HPDE6-E6E7 (cell line): Measurements from ENCODE around the gene NAGPA.

ENCODE experiments used
- DNase-seq: peaks from one replicate; pipeline ENCODE4 v3.0.0; 2011; ENCODE audit warnings: missing footprints; ENCODE audit errors: extremely low spot score

Gene NAGPA

GRCh38 chr16:5003211-5003610, 30.5 kb downstream of the NAGPA start:
- no peak for DNase-seq

- DNase-seq, result no peak
Measured at GRCh38 chr16:5002699-5003143, 31.0 kb downstream of the NAGPA start.

GRCh38 chr16:5001986-5002385, 31.7 kb downstream of the NAGPA start:
- DNase-seq, result no peak

- no peak for DNase-seq
Measured at GRCh38 chr16:5001571-5001970, 32.2 kb downstream of the NAGPA start.

GRCh38 chr16:5000573-5001001, 33.1 kb downstream of the NAGPA start:
- no peak for DNase-seq

GRCh38 chr16:4994719-4995434, 38.9 kb downstream of the NAGPA start:
- no peak for DNase-seq

- no peak for DNase-seq
Measured at GRCh38 chr16:4991754-4992153, 42.0 kb downstream of the NAGPA start.

GRCh38 chr16:4990415-4990814, 43.3 kb downstream of the NAGPA start:
- no peak for DNase-seq

GRCh38 chr16:4989391-4990006, 44.2 kb downstream of the NAGPA start:
- no peak for DNase-seq

- DNase-seq, result no peak
Measured at GRCh38 chr16:4988647-4989046, 45.1 kb downstream of the NAGPA start.

- DNase-seq, result no peak
Measured at GRCh38 chr16:4987580-4988374, 46.0 kb downstream of the NAGPA start.

- DNase-seq, result no peak
Measured at GRCh38 chr16:4987250-4987579, 46.5 kb downstream of the NAGPA start.

- no peak for DNase-seq
Measured at GRCh38 chr16:4984174-4984990, 49.4 kb downstream of the NAGPA start.

GRCh38 chr16:4982056-4982867, 51.5 kb downstream of the NAGPA start:
- no peak for DNase-seq

GRCh38 chr16:4981473-4981872, 52.3 kb downstream of the NAGPA start:
- DNase-seq, result no peak

- DNase-seq, result no peak
Measured at GRCh38 chr16:4980691-4981090, 53.0 kb downstream of the NAGPA start.

- DNase-seq, result no peak
Measured at GRCh38 chr16:4979736-4980660, 53.7 kb downstream of the NAGPA start.

GRCh38 chr16:4979164-4979563, 54.6 kb downstream of the NAGPA start:
- no peak for DNase-seq

- DNase-seq, result no peak
Measured at GRCh38 chr16:4976611-4977145, 57.1 kb downstream of the NAGPA start.

- no peak for DNase-seq
Measured at GRCh38 chr16:4976079-4976478, 57.7 kb downstream of the NAGPA start.
